Femur (tissue), 1 donor: ENCODE results near the gene SKA1.
"Not testable (repeated sequence)": the region's sequence is repeated elsewhere in the genome, so short reads cannot be mapped to it uniquely, and the experiment has no call there.

Source experiments
- DNase-seq: peaks from one replicate; pipeline ENCODE4 v3.0.0-alpha.2; 2017

The SKA1 gene

DNA sequence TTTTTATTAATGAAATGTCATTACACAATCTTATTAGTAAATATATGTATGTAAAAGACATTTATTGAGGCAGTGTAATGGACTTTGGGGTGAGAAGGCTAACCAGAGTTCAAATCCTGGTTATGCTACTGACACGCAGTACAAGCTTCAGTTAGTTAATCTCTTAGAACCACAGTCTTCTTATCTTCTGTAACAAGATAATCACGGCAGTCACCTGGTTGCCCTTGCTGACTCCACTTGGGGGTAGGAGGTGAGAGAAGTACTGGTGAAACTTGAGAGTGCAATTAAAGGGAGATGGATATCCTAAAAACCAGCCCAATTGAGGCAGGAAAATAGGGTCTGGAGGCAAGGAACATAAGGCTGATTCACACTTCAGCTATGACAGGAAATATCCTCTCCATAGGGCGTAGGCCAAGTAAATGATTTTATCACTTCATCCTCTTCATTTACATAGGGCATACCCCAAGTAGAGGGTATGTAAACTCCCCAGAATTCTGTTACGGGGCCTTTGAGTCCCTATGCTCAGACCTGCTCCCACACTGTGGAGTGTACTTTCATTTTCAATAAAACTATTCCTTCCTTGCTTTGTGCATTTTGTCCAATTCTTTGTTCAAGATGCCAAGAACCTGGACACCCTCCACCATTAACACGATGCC lies 21.3 kb downstream of the SKA1 start:
- no peak for DNase-seq

DNA sequence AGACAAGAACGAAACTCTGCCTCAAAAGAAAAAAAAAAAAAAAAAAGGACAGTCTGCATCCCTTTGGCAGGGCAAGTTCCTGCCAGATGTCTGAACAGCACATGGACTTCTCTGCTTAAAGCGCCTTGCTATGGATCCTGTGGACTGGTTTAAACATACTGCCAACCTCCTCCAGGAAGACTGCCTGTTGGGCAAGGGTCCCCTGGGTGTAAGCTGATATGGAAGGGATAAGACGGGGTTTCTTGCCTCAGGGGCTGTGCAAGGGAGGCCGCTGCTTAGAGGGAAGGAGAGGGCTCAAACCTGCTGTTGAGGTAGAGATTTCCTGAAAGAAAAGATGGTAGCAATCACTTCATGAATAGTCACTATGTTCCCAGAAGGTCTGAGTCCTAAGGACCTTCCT lies 22.2 kb downstream of the SKA1 start:
- no peak for DNase-seq

DNA sequence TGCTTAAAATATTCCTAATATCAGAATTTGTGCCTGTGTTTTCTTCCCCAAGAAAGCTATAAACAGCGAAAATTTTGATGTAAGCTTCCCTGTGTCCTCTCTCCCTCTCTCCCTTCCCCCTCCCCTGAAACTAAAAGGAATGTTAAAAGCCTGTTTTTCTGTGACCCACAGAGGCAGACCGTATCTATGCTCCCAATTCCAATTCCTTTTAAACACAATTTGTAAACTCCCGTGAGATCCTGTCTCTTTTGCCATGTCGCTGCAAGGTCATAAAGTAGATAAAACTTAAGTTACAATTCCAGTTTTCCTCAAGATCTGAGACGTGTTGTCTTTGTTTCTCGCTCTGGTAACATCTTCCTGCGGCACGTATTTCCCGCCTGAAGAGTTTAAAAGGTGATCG lies 23.3 kb downstream of the SKA1 start:
- no peak for DNase-seq

DNA sequence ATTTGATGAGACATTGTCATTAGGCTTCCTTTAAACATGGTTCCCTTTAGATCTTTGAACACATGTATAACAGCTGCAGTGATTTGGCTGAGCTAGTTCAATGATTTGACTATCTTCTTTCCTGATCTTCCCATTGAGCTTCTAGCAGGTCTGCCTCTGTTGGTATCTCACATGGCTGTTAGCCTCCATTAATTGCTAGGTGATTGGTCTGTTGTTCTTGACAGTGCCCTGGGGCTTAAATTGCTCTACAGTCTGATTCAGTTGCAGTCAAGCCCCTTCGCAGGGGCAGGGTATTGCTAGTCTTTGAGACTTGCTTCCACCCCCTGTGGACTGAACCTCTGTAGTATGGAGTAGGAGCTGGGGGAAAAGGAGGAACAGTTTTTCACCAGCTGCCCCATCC lies 24.1 kb downstream of the SKA1 start:
- DNase-seq = no peak

DNA sequence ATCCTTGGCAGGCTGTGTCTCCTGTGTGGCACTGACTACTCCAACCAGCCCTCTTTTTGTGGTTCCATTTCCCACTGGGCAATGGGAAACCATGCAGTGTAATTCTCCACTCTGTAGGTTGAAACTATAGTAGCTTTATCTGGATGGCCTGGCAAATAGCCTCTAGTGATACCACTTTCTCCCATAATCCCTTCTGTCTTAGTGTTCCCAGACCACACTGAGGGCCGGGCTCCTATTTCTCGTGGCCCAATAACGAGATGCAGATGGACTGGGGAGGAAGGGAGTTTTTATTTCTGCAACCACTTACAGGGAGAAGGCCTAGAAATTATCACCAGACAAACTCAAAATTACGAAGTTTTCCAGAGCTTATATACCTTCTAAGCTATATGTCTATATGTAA lies 24.7 kb downstream of the SKA1 start:
- no peak for DNase-seq

DNA sequence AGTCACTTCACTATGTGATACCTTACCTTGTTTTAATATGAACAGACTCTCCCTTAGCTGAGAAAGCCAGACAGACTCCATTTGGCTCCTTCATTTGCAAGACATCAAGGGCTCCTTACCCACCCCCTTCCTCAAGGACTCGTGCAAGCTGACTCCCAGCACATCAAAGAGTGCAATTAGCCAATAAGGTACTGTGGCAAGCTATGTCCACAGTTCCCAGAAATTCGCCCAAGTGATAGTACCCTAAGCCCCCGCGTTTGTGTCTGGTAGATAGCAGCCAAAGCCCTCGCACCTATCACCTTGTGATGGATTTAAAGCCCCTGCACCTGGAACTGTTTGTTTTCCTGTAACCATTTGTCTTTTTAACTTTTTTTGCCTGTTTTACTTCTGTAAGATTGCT lies 25.6 kb downstream of the SKA1 start:
- DNase-seq = not testable (repeated sequence)

DNA sequence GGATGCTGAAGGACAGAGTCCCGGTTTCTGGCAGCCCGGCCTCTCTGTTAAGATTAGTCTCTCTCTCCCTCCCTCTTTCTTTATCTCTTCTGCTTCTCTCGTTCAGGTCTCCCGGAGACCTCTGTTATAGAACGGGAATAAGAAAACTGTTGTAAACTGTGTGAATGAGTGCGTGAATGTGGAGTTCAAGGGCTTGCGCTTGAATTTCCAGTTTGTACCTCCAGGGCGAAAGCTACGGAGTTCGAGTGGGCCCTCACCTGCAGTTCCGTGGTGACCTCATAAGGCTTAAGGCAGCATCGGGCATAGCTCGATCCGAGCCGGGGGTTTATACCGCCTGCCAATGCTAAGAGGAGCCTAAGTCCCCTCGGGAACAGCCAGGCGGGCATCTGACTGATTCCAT lies 26.4 kb downstream of the SKA1 start:
- DNase-seq = no peak

DNA sequence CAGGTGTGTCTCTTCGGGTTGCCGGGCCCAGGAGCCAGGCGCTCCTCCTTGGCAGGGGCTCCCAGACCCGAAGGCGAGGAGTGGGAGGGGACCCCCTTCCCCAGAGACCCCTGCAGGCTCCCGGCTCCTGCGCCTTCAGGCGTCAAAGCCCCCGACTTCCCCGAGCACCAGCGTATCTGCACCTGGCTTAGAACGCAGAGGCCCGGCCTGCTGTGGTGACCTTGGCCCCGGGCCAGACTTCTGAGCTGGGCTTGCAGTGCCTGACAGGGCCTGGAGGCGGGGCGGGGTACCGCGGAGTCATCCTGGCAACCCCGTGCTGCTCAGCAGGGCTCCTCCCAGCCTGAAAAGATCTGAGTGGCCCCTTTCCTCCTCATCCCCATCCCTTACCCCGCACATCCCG lies 27.0 kb downstream of the SKA1 start:
- DNase-seq = peak; percentile 43

DNA sequence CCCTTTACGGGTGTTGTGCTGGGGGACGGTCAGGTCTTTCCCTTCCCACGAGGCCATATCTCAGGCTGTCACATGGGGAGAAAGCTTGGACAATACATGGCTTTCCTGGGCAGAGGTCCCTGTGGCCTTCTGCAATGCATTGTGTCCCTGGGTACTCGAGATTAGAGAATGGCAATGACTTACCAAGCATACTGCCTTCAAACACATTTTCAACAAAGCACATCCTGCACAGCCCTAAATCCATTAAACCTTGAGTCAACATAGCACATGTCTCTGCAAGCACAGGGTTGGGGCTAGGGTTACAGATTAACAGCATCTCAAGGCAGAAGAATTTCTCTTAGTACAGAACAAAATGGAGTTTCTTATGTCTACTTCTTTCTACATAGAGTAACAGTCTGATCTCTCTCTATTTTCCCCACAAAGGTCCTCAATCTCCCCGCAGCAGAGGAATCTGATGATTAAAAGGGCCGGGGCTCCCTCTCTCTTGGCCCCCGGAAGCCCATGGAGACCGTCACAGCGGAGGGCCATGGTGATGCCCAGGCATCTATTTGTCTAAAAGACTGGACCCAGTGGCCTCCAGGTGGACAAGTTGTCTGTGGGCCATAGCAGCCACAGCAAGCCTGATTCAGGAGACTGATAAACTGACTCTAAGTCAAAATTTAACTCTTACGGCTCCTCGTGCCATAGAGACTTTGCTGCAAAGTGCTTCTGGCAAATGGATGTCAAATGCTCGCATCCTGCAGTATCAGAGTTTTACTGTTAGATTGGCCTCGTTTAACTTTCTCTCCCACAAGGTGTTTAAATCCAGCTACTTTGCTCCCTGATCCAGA lies 30.1 kb downstream of the SKA1 start:
- not testable (repeated sequence) for DNase-seq

DNA sequence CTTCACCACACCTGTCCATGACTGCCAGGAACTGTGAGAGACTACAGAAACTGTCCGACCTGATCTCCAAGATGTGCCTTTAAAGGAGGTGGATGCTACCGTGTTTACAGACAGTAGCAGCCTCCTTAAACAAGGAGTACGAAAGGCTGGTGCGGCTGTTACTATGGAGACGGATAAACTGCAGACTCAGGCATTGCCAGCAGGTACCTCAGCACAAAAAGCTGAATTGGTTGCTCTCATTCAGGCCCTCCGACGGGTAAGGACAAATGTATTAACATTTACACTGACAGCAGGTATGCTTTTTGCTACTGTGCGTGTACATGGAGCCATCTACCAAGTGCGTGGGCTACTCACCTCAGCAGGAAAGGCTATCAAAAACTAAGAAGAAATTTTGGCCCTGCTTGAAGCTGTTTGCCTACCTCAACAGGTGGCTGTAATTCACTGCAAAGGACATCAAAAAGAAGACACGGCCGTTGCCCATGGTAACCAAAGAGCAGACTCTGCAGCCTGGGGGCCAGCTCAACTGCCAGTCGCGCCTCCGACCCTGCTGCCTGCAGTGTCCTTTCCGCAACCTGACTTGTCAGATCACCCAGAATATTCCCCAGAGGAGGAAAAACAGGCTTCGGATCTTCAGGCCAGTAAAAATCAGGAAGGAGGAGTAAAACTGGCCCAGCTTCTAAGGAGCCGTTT lies 30.9 kb downstream of the SKA1 start:
- no peak for DNase-seq

DNA sequence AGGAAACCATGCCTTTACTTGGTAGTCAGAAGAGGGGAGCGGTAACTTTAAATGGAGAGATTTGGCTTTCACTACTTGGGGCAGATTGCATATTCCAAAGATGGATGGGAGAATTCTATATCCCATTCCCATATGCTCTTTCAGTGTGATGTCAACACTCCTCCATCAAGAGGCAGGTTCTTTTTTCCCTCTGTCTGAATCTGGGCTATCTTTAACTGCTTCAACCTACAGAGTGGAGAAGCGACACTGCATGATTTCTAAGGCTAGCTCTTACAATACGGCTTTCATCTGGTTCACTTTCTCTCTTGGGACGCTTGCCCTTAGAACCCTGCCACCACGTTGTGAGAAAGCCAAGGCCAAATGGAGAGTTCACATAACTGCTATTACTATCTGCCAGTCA lies 34.4 kb downstream of the SKA1 start:
- no peak for DNase-seq

DNA sequence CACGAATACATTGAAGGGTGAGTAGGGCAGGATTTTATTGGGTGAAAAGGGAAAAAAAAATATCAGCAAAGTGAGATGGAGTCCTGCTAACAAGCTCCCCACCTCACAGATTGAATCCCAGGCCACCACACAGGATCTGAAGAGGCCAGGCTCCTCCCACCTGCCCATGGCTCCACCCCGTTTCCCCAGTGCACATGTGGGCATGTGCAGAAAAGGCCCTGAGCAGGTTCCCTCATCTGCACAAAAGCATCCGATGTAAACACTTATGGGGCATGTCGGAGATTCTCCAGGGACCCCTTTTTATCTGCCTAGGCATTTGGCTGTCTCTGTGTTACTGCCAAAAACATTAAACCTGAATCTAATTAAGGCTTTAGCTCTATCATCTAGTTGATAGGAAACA lies 35.2 kb downstream of the SKA1 start:
- DNase-seq = no peak

DNA sequence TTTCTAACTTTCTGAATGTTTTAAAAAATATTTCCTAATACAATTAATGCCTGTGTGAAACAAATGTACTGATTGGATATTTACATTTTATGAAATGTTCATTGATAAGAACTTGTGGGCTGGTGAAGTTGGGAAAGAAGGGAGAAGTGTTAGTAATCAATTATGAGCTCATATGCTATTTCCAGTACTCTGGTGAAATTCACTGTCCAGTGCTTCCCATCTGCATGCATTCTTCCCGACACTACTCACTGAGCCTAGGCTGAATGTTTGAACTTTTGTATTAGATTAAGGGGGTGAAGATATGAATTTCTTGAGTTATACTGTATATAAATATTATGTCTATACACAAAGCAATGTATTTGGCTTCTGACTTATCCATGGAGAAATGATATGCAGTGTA lies 36.0 kb downstream of the SKA1 start:
- no peak for DNase-seq

DNA sequence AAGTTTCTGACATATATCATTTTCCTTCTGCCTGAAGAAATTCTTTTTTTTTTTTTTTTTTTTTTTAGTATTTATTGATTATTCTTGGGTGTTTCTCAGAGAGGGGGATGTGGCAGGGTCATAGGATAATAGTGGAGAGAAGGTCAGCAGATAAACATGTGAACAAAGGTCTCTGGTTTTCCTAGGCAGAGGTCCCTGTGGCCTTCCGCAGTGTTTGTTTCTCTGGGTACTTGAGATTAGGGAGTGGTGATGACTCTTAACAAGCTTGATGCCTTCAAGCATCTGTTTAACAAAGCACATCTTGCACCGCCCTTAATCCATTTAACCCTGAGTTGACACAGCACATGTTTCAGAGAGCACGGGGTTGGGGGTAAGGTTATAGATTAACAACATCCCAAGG lies 42.0 kb downstream of the SKA1 start:
- DNase-seq = not testable (repeated sequence)

DNA sequence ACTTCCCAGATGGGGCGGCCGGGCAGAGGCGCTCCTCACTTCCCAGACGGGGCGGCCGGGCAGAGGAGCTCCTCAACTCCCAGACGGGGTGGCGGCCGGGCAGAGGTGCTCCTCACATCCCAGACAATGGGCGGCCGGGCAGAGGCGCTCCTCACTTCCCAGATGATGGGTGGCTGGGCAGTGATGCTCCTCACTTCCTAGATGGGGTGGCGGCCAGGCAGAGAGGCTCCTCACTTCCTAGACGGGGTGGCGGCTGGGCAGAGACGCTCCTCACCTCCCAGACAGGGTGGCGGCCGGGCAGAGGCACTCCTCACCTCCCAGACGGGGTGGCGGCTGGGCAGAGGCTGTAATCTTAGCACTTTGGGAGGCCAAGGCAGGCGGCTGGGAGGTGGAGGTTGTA lies 42.9 kb downstream of the SKA1 start:
- not testable (repeated sequence) for DNase-seq

DNA sequence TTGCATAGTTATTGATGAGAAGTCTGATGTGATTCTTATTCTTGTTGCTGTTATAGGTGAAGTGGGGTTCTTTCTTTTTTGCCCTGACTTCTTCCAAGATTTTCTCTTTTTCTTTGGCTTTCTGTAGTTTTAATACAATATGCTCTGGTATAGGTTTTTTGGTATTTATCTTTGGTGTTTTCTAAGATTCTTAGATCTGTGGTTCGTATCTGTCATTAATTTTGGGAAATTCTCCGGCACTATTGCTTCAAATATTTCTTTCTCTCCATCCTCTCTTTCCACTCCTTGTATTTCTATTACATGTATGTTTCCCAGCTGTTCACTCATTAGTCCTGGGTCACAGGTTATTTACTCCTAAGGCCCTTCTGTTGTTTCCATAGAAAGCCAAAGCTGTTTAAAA lies 43.8 kb downstream of the SKA1 start:
- DNase-seq = no peak

DNA sequence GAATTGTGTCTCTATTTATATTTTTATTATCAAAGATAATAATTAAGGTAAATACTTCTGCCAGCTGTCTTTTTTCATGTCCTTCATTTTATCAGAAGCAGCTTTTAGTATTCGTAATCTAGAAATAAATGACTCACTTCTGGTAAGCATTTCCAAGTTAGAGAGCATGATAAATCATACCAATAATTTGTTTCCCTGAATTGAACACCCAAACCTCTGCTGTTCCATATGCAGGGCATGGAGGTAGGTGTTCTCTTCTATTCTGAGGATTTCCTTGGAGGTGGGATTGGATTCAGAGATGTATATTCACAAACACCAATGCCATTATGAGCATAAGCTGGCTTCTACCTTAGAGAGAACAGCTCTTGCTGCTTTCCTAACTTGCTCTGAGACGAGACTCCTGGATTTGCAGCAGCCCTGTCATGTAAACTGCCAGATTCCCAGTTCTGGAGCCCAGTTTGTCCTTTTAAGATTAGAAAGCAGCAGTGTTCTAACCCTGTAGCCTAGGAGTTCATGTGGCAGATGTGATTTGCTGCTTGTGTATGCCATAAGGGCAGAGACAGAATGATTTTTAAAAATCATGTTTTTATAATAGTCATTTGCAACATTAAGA lies 47.5 kb downstream of the SKA1 start:
- no peak for DNase-seq

DNA sequence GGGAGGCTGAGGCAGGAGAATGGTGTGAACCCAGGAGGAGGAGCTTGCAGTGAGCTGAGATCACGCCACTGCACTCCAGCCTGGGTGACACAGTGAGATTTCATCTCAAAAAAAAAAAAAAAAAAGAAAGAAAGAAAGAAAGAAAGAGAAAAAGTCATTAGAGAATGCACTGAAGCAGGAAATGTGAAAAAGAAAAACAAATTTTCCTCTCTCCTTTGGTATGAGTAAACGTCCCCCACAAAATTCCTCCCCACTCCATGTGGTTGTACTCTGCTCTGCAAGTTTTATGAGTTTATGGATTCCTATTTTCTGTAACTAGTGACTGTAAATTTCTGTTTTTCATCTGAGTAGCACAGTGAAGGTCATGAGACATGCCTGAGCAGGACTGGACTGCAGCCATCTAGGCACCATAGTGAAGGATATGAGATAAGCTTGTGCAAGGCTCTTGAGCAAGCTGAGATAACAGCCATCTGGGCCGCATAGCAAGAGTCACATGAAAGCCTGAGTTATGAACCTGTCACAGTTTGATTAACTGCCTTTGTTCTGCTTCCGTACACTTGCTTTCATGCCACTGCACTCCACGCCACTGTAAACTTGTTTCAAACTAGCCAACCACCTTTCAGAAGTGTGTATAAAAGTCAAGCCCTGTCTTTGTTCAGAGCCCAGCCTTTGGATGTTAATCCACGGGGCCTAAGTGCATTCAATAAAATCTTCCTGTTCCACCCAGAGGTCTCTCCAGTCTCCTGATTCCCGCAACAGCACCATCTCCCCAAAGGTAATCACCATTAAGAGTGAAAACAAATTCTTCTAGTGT lies 50.2 kb downstream of the SKA1 start:
- no peak for DNase-seq

DNA sequence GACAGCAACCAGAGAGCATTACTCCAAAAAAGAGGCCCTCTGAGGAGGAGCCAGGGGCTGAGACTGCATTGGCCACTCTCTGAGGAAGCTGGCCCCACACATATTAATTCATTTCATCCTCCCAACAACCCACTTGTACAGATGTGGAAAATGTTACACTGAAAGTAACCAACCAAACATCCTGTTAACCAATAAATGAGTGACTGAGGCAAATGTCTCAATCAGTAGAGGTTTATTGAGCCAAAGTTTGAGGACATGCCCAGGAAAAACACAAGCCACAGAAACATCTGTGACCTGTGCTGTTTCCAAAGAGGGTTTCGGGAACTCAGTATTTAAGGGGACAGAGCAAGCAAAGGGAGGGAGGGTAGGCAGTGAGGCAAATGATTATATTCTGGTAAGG lies 53.0 kb downstream of the SKA1 start:
- DNase-seq = no peak

DNA sequence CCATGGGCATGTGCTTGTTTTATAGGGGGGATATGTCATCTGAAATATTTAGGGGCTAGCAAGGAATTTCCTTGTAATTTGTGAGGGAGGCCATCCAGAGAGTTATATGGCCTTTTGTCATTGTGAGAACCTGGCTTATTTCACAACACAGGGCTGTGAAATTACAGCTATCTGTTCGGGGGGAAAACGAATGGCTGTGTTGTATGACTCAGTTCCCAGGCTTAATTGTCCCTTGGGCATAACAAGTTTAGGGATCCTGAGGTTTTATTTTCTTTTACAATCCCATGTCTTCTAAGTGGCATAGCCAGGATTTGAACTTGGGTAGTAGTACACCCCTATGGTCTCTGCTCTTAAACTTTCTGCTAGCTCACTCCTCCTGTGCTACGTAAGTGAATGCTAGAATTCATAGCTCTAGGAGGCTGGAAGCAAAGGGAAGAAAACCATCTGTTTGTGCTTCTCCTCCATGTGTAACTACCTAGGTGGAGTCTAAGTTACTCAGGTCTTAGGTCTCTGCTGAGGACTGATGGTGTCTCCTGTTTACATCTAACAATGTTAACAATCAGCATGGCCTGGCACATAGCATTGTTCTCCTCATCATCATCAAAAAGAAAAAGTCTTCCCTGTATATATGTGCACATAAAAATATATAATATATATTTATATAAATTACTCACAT lies 53.8 kb downstream of the SKA1 start:
- DNase-seq = no peak

DNA sequence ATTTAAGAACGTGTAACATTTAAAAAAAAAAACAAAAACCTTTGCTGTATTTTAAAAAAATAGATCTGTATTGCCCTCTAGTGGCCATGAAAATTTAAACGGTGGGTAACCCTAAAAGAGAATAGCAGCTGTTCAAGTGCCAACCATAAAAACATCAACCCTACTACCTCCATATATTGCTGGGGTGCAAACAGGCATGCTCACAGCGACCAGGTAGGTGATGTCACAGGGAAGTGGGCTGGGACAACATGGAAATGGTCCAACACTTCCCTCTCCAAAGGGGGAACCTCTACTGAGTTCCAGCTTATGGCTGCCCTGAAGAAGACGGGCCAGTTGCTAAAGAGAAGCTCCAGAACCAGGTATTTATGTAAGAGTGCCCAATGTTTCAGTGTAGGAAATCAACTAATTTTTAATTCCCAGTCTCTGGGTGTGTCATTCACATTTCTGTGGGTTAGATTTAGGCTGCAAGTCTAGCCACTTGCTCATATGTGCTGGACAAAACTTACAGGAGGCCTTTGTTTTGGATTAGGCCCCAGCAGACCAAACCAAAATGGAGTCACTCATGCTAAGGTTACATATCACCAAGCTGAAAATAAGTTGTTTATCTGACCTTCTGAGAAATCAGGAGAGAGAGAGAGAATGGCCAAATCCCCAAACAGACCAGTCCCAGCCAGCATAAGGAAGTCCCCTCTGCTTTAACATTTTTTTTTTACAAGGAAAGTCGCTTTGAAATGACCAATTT lies 54.5 kb downstream of the SKA1 start:
- DNase-seq = no peak
